Activated CD4-positive, alpha-beta memory T cell treated with anti-CD3 and anti-CD28 coated beads for 36 hours (primary cell): ENCODE results near the gene DDTL. TPM values are rescaled to one million over a fixed set of nuclear protein-coding genes. Genes with fewer than 3 reads are reported as not detected.
"Not testable (repeated sequence)": the region's sequence is repeated elsewhere in the genome, so short reads cannot be mapped to it uniquely, and the experiment has no call there.

Source experiments
- CTCF ChIA-PET: fragments of 350-600 bp; sonication (Branson Sonifier 250); formaldehyde crosslinking; loops from one replicate; lab custom pipeline; 2021; ENCODE audit warnings: antibody characterized with exemption, inconsistent platforms; lab: Charles Lee
- POLR2A ChIA-PET: fragments of 350-600 bp; sonication (Branson Sonifier 250); formaldehyde crosslinking; loops from one replicate; lab custom pipeline; 2021; ENCODE audit warnings: antibody characterized with exemption; lab: Charles Lee
- DNase-seq: peaks from one replicate; pipeline ENCODE4 v3.0.0-alpha.2; 2020
- H3K27ac Mint-ChIP-seq: one replicate; pipeline ENCODE4 v1.8.0; 2021; ENCODE audit warnings: mixed read lengths
- H3K27me3 Mint-ChIP-seq: one replicate; pipeline ENCODE4 v1.8.0; 2021; ENCODE audit warnings: mixed read lengths
- H3K36me3 Mint-ChIP-seq: one replicate; pipeline ENCODE4 v1.8.0; 2021; ENCODE audit warnings: mixed read lengths
- H3K4me1 Mint-ChIP-seq: one replicate; pipeline ENCODE4 v1.8.0; 2021; ENCODE audit warnings: low read depth, mixed read lengths
- H3K4me3 Mint-ChIP-seq: one replicate; pipeline ENCODE4 v1.8.0; 2021; ENCODE audit warnings: mild to moderate bottlenecking, mixed read lengths
- H3K9me3 Mint-ChIP-seq: one replicate; pipeline ENCODE4 v1.8.0; 2021; ENCODE audit warnings: mixed read lengths
- intact Hi-C: fragments of 100-400 bp; cut with micrococcal nuclease; formaldehyde crosslinking; loops from one replicate; pipeline ENCODE4 v1.15.1; 2023
- total RNA-seq, 2 experiments: library from RNA; stranded (reverse); gene quantifications; one replicate each; pipeline ENCODE4 v1.2.3, GENCODE V29; 2021

Gene DDTL
- total RNA-seq, 2 experiments from 2014 or later: 1.4 to 2.0 TPM

GRCh38 chr22:23952794-23953405 lies 13.8 kb upstream of the DDTL start:
- intact Hi-C loops, H3K27ac Mint-ChIP-seq, H3K27me3 Mint-ChIP-seq, H3K4me1 Mint-ChIP-seq, H3K4me3 Mint-ChIP-seq, DNase-seq, CTCF ChIA-PET, H3K9me3 Mint-ChIP-seq, H3K36me3 Mint-ChIP-seq, POLR2A ChIA-PET: not testable (repeated sequence)

- POLR2A ChIA-PET, CTCF ChIA-PET, intact Hi-C loops: not testable (repeated sequence)
Measured at GRCh38 chr22:23953485-23953884, 13.2 kb upstream of the DDTL start.

GRCh38 chr22:23954193-23954990 lies 12.3 kb upstream of the DDTL start:
- H3K27me3 Mint-ChIP-seq, H3K9me3 Mint-ChIP-seq, CTCF ChIA-PET, DNase-seq, H3K4me3 Mint-ChIP-seq, H3K36me3 Mint-ChIP-seq, intact Hi-C loops, H3K4me1 Mint-ChIP-seq, POLR2A ChIA-PET, H3K27ac Mint-ChIP-seq: not testable (repeated sequence)

More at GRCh38 chr22:23953485-23953884, 13.2 kb upstream of the DDTL start:
- not testable (repeated sequence) for H3K27me3 Mint-ChIP-seq, H3K4me3 Mint-ChIP-seq, H3K36me3 Mint-ChIP-seq, H3K9me3 Mint-ChIP-seq, H3K4me1 Mint-ChIP-seq, DNase-seq, H3K27ac Mint-ChIP-seq

- H3K4me1 Mint-ChIP-seq, H3K9me3 Mint-ChIP-seq, CTCF ChIA-PET, H3K27ac Mint-ChIP-seq, H3K36me3 Mint-ChIP-seq, H3K27me3 Mint-ChIP-seq, POLR2A ChIA-PET, DNase-seq, H3K4me3 Mint-ChIP-seq: not testable (repeated sequence)
- intact Hi-C loops: loop anchor here (5.0 kb wide), 1 partner anchor 93 kb away; no protein-coding TSS in a partner anchor
Measured at GRCh38 chr22:23954991-23955305, 11.7 kb upstream of the DDTL start.

- CTCF ChIA-PET: interaction anchor here (0.6 to 1.4 kb wide), 8 partner anchors 26 to 292 kb away, joined by 3 to 6 read pairs (median 4); partner anchors contain the start of genes MIF and SLC2A11
- H3K9me3 Mint-ChIP-seq, POLR2A ChIA-PET, H3K4me3 Mint-ChIP-seq, DNase-seq, H3K27ac Mint-ChIP-seq, H3K36me3 Mint-ChIP-seq, H3K27me3 Mint-ChIP-seq, H3K4me1 Mint-ChIP-seq: not testable (repeated sequence)
- intact Hi-C loops: loop anchor here (5.0 kb wide), 1 partner anchor 94 kb away; no protein-coding TSS in a partner anchor
Measured at GRCh38 chr22:23955886-23956285, 10.8 kb upstream of the DDTL start.

- H3K36me3 Mint-ChIP-seq, H3K4me3 Mint-ChIP-seq, POLR2A ChIA-PET, H3K9me3 Mint-ChIP-seq, H3K27me3 Mint-ChIP-seq, H3K4me1 Mint-ChIP-seq, H3K27ac Mint-ChIP-seq: not testable (repeated sequence)
- CTCF ChIA-PET: interaction anchor here (0.6 to 1.4 kb wide), 8 partner anchors 26 to 291 kb away, joined by 3 to 6 read pairs (median 4); partner anchors contain the start of genes MIF and SLC2A11
- intact Hi-C loops: loop anchor here (5.0 kb wide), 1 partner anchor 94 kb away; no protein-coding TSS in a partner anchor
- DNase-seq: peak; percentile 85
Measured at GRCh38 chr22:23956301-23956900, 10.3 kb upstream of the DDTL start.

GRCh38 chr22:23961084-23961771 lies 5.5 kb upstream of the DDTL start, which contains the start of gene GSTT2B:
Gene GSTT2B, minus strand, starts transcription at chr22:23961195. Its CDS starts 64 bp downstream, at chr22:23961131.
- H3K4me1 Mint-ChIP-seq, H3K27me3 Mint-ChIP-seq, intact Hi-C loops, H3K4me3 Mint-ChIP-seq, H3K36me3 Mint-ChIP-seq, CTCF ChIA-PET, POLR2A ChIA-PET, DNase-seq, H3K27ac Mint-ChIP-seq, H3K9me3 Mint-ChIP-seq: not testable (repeated sequence)

GRCh38 chr22:23966094-23966493 lies 594 bp upstream of the DDTL start:
- intact Hi-C loops, POLR2A ChIA-PET, H3K27me3 Mint-ChIP-seq, DNase-seq, H3K4me3 Mint-ChIP-seq, H3K27ac Mint-ChIP-seq, H3K9me3 Mint-ChIP-seq, CTCF ChIA-PET: not testable (repeated sequence)
- peaks cover 12% of the 10 kb centered on the region for H3K36me3 Mint-ChIP-seq
- peaks cover 20% of the 10 kb centered on the region for H3K4me1 Mint-ChIP-seq

GRCh38 chr22:23969071-23969470 lies 2.4 kb downstream of the DDTL start:
- no peak overlapping the region for H3K4me3 Mint-ChIP-seq
- DNase-seq: no peak
- H3K9me3 Mint-ChIP-seq: no peaks in the 10 kb centered on the region
- POLR2A ChIA-PET: no interaction called here
- peaks cover 28% of the 10 kb centered on the region for H3K4me1 Mint-ChIP-seq
- intact Hi-C loops: no loop called here
- peaks cover 20% of the 10 kb centered on the region for H3K36me3 Mint-ChIP-seq
- CTCF ChIA-PET: no interaction called here
- H3K27ac Mint-ChIP-seq: no peak overlapping the region
- no peaks in the 10 kb centered on the region for H3K27me3 Mint-ChIP-seq

- Mint-ChIP-seq H3K4me3 (peak overlapping the region; percentile 1), H3K9me3 (no peaks in the 10 kb centered on the region), H3K4me1 (peaks cover 28% of the 10 kb centered on the region), H3K27me3 (no peaks in the 10 kb centered on the region), H3K36me3 (peaks cover 20% of the 10 kb centered on the region), H3K27ac (peak overlapping the region; percentile 0)
- ChIA-PET CTCF (no interaction called here), POLR2A (no interaction called here)
- intact Hi-C loops: no loop called here
- DNase-seq: no peak
Measured at GRCh38 chr22:23970201-23970641, 3.5 kb downstream of the DDTL start.

- Mint-ChIP-seq H3K4me3 (no peak overlapping the region), H3K36me3 (peaks cover 20% of the 10 kb centered on the region), H3K27ac (no peak overlapping the region), H3K4me1 (peaks cover 28% of the 10 kb centered on the region), H3K9me3 (no peaks in the 10 kb centered on the region), H3K27me3 (no peaks in the 10 kb centered on the region)
- DNase-seq: no peak
- POLR2A ChIA-PET: no interaction called here
- CTCF ChIA-PET: interaction anchor here (1.2 kb wide), 1 partner anchor 77 kb away, joined by 5 read pairs; the partner anchor contains the start of gene MIF
- intact Hi-C loops: no loop called here
Measured at GRCh38 chr22:23970816-23971486, 4.3 kb downstream of the DDTL start.
